WTC11 (cell line): ENCODE results near the gene SLC35D1.

Experiments used
- CTCF ChIP-seq: fragments of 200-600 bp; IDR thresholded peaks from 2 replicates; pipeline ENCODE4 v1.8.0; 2022; ENCODE audit warnings: antibody characterized with exemption
- HMGA2 ChIP-seq: fragments of 250-450 bp; sonication (Bioruptor Pico); IDR thresholded peaks from 2 replicates; pipeline ENCODE4 v1.4.0; 2021; ENCODE audit warnings: mild to moderate bottlenecking, moderate library complexity
- IRF1 ChIP-seq: sonication (generic); formaldehyde crosslinking; IDR thresholded peaks from 2 replicates; pipeline ENCODE4 v1.8.0; 2023; ENCODE audit warnings: missing genetic modification reagents
- PRDM15 ChIP-seq: sonication (generic); formaldehyde crosslinking; IDR thresholded peaks from 2 replicates; pipeline ENCODE4 v1.8.0; 2022; ENCODE audit warnings: missing genetic modification reagents
- USF1 ChIP-seq: sonication (generic); formaldehyde crosslinking; IDR thresholded peaks from 2 replicates; pipeline ENCODE4 v1.8.0; 2022; ENCODE audit warnings: mild to moderate bottlenecking, missing genetic modification reagents
- USF2 ChIP-seq: sonication (generic); formaldehyde crosslinking; IDR thresholded peaks from 2 replicates; pipeline ENCODE4 v1.8.1; 2023; ENCODE audit warnings: mild to moderate bottlenecking, missing genetic modification reagents, moderate library complexity

GRCh38 chr1:67004176-67004575 is 49.8 kb downstream of the SLC35D1 start:
- TF ChIP-seq IRF1 (CRISPR knock-in tag) (no peak), USF1 (CRISPR knock-in tag) (no peak), PRDM15 (CRISPR knock-in tag) (no peak), HMGA2 (CRISPR knock-in tag) (no peak), CTCF (no peak), USF2 (no peak)
